ENCODE data around the gene ERBB4.

GRCh38 chr2:212379103-212379502 is 159.5 kb downstream of the ERBB4 start:
- TF ChIP-seq CTCF (IDR thresholded peaks at IDR 0.05) (no peak), POLR2A (IDR thresholded peaks at IDR 0.05) (no peak)

Data from lower leg skin (tissue), 3 donors.